GM18511 (cell line): ENCODE results near the gene ZFYVE28.

Source experiments
- ATAC-seq: cut with Tn5 transposase; IDR thresholded peaks from one replicate; pipeline ENCODE4 v1.9.1; 2021; ENCODE audit warnings: mild to moderate bottlenecking, moderate library complexity; ENCODE audit not compliant: unreplicated experiment

The ZFYVE28 gene

GRCh38 chr4:2370597-2371320 lies 47.7 kb downstream of the ZFYVE28 start:
- no peak for ATAC-seq

- ATAC-seq = no peak
Measured at GRCh38 chr4:2368746-2369437, 49.6 kb downstream of the ZFYVE28 start.

GRCh38 chr4:2367626-2368025 lies 50.8 kb downstream of the ZFYVE28 start:
- no peak for ATAC-seq

GRCh38 chr4:2366252-2367192 lies 51.9 kb downstream of the ZFYVE28 start:
- ATAC-seq = no peak

- ATAC-seq = no peak
Measured at GRCh38 chr4:2365913-2366210, 52.6 kb downstream of the ZFYVE28 start.

- no peak for ATAC-seq
Measured at GRCh38 chr4:2365054-2365912, 53.2 kb downstream of the ZFYVE28 start.

GRCh38 chr4:2364654-2365053 lies 53.8 kb downstream of the ZFYVE28 start:
- ATAC-seq = no peak

- no peak for ATAC-seq
Measured at GRCh38 chr4:2363951-2364653, 54.3 kb downstream of the ZFYVE28 start.

- ATAC-seq = no peak
Measured at GRCh38 chr4:2363056-2363721, 55.3 kb downstream of the ZFYVE28 start.

GRCh38 chr4:2362266-2363055 lies 56.0 kb downstream of the ZFYVE28 start:
- ATAC-seq = no peak

GRCh38 chr4:2361366-2362265 lies 56.8 kb downstream of the ZFYVE28 start:
- no peak for ATAC-seq

- no peak for ATAC-seq
Measured at GRCh38 chr4:2360396-2360730, 58.1 kb downstream of the ZFYVE28 start.

GRCh38 chr4:2359591-2360395 lies 58.7 kb downstream of the ZFYVE28 start:
- no peak for ATAC-seq

- no peak for ATAC-seq
Measured at GRCh38 chr4:2357821-2358745, 60.4 kb downstream of the ZFYVE28 start.

- ATAC-seq = no peak
Measured at GRCh38 chr4:2356123-2357069, 62.0 kb downstream of the ZFYVE28 start.
